HS-27A (cell line): Measurements from ENCODE around the gene ADAMTSL1.

Experiments
- DNase-seq: peaks from one replicate; pipeline ENCODE4 v3.0.0-alpha.2; 2012; ENCODE audit warnings: low read depth, missing footprints

Gene ADAMTSL1

GRCh38 chr9:18776836-18777820 lies 303.2 kb downstream of the ADAMTSL1 start:
- no peak for DNase-seq

- DNase-seq = no peak
Observed at GRCh38 chr9:18778147-18778546, 304.2 kb downstream of the ADAMTSL1 start.

- DNase-seq = no peak
Observed at GRCh38 chr9:18778846-18779245, 304.9 kb downstream of the ADAMTSL1 start.

GRCh38 chr9:18783909-18784308 lies 310.0 kb downstream of the ADAMTSL1 start:
- no peak for DNase-seq

- DNase-seq = no peak
Observed at GRCh38 chr9:18785604-18786003, 311.7 kb downstream of the ADAMTSL1 start.

- DNase-seq = no peak
Observed at GRCh38 chr9:18786196-18786595, 312.2 kb downstream of the ADAMTSL1 start.

- DNase-seq = no peak
Observed at GRCh38 chr9:18786911-18787650, 313.1 kb downstream of the ADAMTSL1 start.

GRCh38 chr9:18788256-18788655 lies 314.3 kb downstream of the ADAMTSL1 start:
- no peak for DNase-seq

GRCh38 chr9:18791074-18791473 lies 317.1 kb downstream of the ADAMTSL1 start:
- DNase-seq = no peak

- DNase-seq = no peak
Observed at GRCh38 chr9:18793122-18793521, 319.2 kb downstream of the ADAMTSL1 start.

GRCh38 chr9:18795947-18796671 lies 322.2 kb downstream of the ADAMTSL1 start:
- DNase-seq = no peak

GRCh38 chr9:18796696-18797270 lies 322.8 kb downstream of the ADAMTSL1 start:
- no peak for DNase-seq

GRCh38 chr9:18798106-18798505 lies 324.2 kb downstream of the ADAMTSL1 start:
- no peak for DNase-seq

GRCh38 chr9:18798508-18799290 lies 324.7 kb downstream of the ADAMTSL1 start:
- no peak for DNase-seq

- no peak for DNase-seq
Observed at GRCh38 chr9:18799428-18799827, 325.5 kb downstream of the ADAMTSL1 start.

GRCh38 chr9:18800579-18800978 lies 326.6 kb downstream of the ADAMTSL1 start:
- no peak for DNase-seq

- DNase-seq = no peak
Observed at GRCh38 chr9:18805386-18805785, 331.4 kb downstream of the ADAMTSL1 start.

GRCh38 chr9:18806232-18807080 lies 332.5 kb downstream of the ADAMTSL1 start:
- no peak for DNase-seq

- no peak for DNase-seq
Observed at GRCh38 chr9:18810581-18810980, 336.6 kb downstream of the ADAMTSL1 start.

- no peak for DNase-seq
Observed at GRCh38 chr9:18811171-18811570, 337.2 kb downstream of the ADAMTSL1 start.
